GM18907 (cell line): ENCODE results near the gene SLC13A3.

Experiments
- ATAC-seq: cut with Tn5 transposase; IDR thresholded peaks from one replicate; pipeline ENCODE4 v1.9.1; 2021; ENCODE audit warnings: mild to moderate bottlenecking, moderate library complexity; ENCODE audit not compliant: unreplicated experiment

The SLC13A3 gene

GRCh38 chr20:46609043-46609442 is 42.2 kb downstream of the SLC13A3 start:
- no peak for ATAC-seq

DNA sequence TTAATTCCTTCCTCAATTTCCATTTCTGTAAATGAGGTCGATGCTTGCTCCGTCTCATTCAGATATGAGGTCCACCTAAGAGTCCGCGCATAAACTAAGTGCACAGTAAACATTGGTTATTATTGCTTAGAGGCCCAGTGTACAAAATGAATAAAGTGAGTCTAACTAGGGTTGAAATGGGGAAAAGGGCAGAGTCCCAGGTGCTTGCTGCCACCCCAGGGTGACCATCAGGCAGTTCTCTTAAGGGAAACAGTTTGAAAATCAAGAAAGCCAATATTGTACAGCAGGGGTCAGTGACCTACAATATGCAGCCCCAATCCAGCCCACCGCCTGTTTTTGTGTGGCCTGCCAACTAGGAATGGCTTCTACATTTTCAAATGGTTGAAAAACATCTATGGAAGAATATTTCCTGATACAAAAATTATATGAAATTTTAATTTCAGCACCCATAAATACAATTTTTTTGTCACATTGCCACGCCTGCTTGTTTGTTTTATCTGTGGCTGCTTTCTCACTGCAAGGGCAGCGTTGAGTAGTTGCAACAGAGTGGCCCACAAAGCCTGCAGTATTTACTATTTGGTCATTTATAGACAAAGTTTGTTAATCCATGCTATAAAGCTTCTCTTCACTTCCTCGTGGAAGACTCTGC is 43.3 kb downstream of the SLC13A3 start:
- no peak for ATAC-seq

DNA sequence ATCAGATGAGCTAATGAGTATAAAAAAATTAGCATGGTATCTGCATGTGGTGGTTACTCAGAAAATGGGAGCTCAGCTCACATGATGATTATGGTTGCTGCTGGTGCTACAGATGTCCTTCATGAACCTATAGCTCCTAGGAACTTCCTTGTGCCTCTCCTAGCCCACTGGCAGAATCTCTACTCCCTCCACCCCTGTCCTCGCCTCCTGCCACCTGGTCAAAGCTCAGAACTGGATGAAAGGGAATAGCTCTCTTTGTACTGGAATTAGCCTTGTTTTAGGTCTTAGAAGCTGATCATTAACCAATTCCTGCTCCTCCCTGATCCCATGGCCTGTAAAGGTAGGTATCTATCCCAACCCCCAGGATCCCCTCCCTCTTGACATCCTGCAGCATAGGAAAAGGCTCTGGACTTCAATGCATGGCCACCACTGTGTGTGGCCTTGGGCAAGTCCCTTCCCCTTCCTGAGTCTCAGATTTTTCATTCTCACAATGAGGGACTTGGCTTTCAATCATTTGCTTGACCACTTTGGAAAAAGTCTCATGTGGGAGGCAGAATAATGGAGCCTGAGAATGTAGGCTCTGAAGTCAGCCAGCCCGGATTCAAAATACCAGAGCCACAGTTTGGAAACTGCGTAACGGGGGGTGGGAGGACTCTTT is 43.9 kb downstream of the SLC13A3 start:
- ATAC-seq: no peak

- ATAC-seq: no peak
Observed at GRCh38 chr20:46606817-46607190, 44.5 kb downstream of the SLC13A3 start.

DNA sequence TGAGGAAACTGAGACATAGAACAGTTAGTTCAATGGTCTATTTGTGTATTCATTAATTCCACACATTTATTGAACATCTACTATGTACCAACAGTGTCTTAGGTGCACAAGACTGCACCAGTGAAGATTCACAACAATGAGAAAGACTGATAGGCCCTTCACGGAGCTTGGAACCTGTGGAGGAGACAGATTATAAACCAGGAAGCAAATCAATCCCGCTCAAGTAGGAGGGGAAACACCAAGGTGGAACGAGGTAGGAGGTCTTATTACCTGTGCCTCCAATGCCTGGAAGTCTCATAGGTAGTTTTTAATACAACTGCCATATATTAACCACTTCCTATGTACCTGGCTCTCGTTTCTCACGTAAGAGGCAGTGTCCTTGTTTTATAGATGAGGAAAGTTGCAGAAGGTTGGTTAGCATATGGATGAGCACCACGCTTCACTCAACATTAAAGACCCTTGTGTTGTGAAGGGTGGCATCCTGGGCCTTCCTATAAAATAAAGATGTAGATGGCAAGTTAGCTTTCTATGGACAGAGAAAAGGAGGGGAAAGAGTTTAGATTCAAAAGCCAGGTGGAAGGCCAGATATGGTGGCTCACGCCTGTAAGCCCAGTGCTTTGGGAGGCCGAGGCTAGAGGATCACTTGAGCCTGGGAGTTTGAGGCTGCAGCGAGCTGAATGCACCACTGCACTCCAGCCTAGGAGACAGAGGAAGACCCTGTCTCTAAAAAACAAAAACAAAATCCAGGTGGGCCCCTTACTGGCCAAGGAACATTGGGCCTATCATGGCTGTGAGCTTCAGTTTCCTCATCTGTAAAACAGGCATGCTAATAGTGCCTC is 45.1 kb downstream of the SLC13A3 start:
- ATAC-seq: no peak

DNA sequence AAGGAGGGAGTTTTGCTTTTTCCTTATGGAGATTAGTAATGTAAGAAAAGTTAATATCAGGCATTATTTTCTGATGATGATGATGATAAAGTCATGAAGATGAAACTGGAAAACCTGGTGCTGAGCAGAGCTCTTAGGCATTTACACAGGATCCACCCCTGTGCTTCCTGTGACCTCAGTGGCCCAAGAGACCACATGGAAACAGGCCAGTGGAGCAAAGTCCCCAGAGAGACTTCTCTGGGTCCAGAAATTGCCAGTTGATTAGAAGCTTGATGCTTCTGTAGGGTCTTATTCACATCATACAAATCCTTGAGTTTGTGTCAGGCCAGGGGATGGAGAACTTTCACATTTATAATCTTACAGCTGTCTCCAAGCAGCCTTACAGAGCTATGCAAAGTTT is 46.1 kb downstream of the SLC13A3 start:
- no peak for ATAC-seq

DNA sequence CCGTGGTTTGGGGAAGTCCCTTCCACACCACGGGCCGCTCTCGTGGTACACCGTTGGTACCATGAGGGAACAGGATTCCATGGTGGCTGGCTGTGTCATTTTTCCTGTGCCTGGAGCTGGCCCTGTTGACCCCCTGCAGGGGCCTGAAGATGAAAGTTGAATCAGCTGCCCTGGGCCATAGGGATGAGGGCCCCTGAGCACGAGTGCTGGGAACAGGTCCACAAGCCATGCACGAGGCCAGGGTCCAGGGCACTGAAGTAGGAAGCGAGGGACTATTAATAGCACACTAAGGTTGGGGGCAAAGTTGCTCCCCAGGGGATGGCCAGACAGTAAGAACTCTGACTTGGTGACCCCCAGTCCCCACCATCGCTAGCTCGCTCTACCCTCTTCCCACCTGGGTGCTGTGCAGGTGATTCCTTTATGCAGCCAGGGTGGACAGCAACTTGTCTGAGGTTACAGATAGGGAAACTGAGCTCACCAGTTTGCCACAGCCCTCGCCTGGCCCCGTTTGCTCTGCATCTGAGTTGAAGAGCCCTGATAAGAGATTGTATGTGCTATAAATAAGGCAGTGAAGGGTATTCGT is 46.6 kb downstream of the SLC13A3 start:
- no peak for ATAC-seq

DNA sequence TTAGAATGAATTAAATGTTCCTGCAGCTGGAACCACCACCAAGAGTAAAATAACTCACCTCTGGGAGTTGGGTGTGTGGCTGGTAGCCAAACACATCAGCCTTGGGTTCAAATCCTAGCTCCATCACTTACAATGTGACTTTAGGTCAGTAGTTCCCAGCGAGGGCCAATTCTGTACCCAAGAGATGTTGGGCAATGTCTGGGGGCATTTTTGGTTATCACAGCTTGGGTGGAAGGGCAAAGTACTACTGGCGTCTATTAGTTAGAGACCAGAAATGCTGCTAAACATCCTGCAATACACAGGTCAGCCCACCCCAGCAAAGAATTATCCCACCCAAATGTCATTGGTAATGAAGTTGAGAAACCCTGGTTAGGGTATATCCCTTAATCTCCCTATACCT is 48.8 kb downstream of the SLC13A3 start:
- no peak for ATAC-seq

GRCh38 chr20:46601603-46602122 is 49.6 kb downstream of the SLC13A3 start:
- ATAC-seq: no peak

GRCh38 chr20:46600286-46600752 is 50.9 kb downstream of the SLC13A3 start:
- no peak for ATAC-seq

DNA sequence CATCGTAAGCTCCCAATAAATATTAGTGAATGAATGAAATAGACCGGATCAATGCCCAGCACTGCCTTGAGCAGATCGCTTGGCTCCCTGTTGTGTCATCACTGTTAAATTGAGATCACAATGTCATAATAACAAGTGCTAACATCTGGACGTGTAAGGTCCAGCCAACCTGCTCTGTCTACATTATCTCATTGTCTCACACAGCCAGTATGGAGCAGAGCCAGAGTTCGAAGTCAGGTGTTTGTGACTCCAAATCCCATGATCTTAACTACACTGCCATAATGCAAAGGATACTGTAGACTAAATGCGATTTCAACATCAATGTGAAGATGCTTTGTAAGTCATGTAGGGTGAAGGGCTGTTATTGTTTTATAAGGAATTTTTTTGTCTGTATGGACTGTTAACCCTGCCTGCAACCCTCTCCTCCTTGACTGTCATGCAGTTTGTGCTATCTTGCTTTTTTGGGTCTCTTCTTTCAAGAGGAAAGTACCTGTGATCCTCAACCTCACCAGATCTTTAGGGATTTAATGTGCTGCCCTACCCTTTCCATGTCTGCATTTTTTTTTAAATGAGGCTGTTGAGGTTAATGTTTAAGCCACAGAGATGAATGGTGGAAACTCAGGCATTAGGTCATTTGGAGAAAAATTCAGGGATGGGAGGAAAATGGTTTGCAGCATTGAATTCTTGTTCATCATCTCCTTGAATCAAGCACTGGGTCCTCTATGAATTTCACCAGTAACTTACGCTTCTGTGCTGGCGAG is 51.9 kb downstream of the SLC13A3 start:
- ATAC-seq: no peak

DNA sequence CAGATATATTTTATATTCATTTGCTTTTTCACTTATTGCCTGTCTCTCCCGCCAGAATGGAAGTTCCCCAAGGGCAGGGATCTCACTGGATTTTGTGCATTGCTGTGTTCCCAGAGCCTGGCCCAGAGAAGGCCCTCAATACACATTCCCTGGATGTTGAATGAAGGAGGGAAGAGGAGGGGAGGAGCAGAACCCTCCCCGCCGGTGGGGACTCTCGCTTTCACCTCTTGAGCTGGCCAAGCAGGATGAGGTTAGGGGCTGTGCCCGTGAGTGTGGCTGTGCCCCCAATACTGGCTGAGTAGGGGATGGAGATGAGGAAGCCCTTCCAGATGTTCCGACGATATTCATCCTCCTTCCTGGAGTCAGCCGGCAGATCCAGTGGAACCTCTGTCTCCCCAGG is 55.3 kb downstream of the SLC13A3 start:
- ATAC-seq: no peak

DNA sequence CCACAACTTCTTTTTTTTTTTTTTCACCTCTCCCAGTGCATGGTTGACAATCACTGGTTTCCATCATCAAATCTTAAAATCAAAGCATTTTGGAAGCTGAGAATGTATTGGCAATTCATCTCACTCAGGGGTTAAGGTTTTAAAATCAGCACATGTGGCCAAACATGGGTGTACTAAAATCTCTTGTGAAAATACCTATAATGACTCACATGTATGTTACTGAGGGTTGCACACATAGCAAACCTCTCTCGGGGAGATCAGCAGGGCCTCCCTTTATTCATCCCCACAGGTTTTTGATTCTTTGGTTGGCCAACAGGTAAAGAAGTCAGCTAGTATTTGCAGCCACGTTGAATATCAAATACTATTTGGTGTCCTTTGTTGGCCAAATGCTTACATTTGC is 56.5 kb downstream of the SLC13A3 start:
- no peak for ATAC-seq

DNA sequence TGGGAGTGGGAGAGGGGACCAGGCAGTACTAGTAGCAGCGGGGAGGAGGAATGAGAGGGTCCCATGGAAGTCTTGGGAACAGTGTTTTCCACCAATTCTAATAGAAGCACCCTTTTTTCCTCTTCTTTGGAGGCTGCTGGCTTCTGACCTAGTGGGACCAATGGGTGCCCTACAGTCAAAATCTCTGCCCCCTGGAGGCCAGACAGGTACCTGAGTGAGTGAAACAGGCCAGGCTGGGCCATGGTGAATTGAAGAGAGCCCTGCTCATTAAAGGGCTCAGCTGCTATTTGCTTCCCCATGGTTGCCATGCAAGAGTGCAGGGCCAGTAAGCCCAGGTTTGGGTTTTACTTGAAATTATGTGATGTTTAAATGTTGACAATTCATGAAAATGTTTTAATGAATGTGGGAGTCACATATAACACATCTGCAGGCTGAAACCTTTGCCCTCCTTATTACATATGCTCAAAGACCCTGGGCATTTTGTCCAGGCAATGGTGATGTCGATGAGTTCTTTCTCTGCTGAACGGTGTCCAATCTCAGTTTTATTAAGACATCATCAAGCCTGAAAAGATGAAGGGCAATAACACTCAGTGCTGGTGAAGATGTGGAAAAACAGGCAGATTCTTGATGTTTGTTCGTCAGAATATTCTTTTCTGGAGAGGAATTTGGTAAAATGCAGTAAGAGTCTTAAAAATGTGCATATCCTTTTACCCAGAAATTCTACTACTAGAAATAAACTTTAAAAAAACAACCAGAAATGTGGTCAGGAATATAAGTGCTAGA is 58.5 kb downstream of the SLC13A3 start:
- ATAC-seq: no peak

DNA sequence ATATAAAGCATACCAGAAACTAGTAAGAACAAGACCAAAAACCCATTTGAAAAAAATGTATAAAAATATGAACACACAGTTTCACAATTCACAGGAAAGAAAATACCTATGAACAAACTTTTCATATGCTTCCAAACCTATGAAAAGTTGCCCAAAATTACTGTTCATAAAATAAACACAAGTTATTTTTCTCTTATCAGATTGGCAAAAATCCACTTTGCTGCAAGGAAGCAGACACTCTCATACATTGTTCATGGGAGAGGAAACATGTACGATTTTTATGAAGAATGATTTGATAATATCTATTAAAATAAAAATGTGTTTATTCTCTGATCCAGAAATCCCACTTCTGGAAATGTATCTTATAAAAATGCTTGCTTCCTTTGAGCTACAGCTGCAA is 60.8 kb downstream of the SLC13A3 start:
- ATAC-seq: no peak

DNA sequence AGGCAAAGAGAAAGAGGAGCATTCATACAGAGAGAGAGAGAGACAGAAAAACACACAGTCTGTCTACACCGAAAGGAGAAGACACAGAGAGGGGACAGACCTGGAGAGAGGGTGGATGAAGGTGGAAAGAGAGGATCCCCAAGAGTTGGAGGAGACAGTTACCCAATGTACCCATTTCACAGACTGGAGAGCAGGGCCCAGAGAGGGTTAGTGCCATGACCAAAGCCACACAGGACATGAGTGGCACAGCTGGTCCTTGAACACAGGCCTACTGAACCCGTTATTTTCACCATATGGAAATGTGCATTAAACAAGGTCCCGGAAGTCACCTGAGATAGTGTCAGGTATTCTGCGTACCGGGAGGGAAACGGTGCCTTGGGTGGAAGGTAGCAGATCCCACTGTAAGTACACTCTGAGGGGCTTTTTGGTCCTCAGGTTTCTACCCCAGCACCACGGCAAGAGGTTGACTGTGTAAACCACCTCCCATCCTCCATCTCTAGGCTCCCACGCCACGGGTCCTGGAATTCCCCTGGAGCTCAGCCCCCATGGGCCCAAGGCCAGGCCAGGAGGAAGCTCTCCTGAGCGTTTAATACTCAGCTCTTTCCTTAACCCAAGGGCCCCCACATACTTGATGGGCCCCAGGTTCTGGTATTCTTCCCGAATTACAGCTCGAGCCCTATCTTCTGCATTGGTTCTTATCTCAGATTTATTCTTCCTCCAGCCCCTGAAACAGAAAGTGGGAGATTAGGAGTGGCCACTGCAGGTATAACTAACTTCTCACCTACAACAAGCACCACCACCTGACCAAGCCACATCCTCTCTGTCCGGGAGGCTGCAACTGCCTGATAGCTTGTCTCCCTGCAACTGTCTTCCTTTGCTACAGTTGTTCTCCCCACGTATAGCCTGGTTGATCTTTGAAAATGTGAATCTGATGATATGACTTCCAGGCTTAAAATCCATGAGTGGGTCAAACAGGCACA is 62.4 kb downstream of the SLC13A3 start:
- no peak for ATAC-seq

DNA sequence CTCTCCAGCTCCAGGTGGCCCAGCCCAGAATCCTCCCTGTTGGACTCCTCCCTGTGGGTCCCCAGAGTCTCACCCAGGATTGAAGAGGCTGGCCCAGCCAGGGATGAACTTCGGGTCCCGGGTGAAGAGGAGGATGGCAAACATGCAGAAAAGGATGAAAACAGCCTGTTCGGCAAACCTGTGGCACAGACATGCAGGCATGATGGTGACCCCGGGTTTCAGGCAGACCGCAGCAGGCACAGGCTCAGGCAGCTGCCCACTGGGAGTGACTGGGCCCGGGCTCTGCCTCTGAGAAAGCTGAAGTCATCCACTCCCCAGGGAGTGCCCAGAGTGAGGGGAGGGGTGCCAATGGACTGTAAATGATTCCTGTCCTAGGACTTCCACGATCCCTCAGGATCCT is 63.3 kb downstream of the SLC13A3 start:
- no peak for ATAC-seq

DNA sequence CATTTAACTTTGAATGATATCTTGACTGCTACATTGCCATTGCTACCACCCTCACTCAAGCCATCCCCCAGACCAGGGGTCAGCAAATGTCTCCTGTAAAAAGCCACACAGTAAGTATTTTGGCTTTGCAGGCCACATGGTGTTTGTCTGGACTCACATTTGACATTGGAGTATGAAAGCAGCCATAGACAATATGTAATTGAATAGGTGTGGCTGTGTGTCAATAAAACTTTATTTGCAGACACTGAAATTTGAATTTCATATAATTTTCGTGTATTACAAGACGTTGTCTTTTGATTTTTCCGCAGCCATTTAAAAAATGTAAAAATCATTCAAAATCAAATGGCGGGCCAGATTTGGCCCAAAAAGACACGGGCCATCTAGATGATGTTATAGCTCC is 64.5 kb downstream of the SLC13A3 start:
- ATAC-seq: no peak

GRCh38 chr20:46584508-46584907 is 66.8 kb downstream of the SLC13A3 start:
- no peak for ATAC-seq
